Transverse colon (tissue), 4 donors: ENCODE data around the gene CDC6. TPM values are rescaled to one million over a fixed set of nuclear protein-coding genes. Genes with fewer than 3 reads are reported as not detected.

Experiments
- DNase-seq: peaks from one replicate; pipeline ENCODE4 v3.0.0-alpha.2; 2019
- H3K27ac ChIP-seq, 4 donors: fragments of 200-600 bp; sonication (generic); 2 replicates each; pipeline ENCODE4 v1.5.1; 2016 to 2018; ENCODE audit warnings: inconsistent platforms in 4 of 4
- H3K27me3 ChIP-seq: fragments of 200-600 bp; sonication (generic); 2 replicates; pipeline ENCODE4 v1.5.1; 2017; ENCODE audit warnings: inconsistent platforms
- H3K36me3 ChIP-seq, 4 donors: fragments of 200-600 bp; sonication (generic); 2 replicates each; pipeline ENCODE4 v1.5.1; 2017 to 2019; ENCODE audit warnings: inconsistent platforms in 4 of 4
- H3K4me1 ChIP-seq, 4 donors: fragments of 200-600 bp; sonication (generic); 2 replicates each; pipeline ENCODE4 v1.5.1; 2017 to 2020; ENCODE audit warnings: inconsistent platforms in 4 of 4
- H3K4me3 ChIP-seq, 4 donors: fragments of 200-600 bp; sonication (generic); 1 replicate in 1 of 4; 2 replicates in 3 of 4; pipeline versions ENCODE4 v1.5.1 to v1.6.1; 2017 to 2019; ENCODE audit warnings: inconsistent platforms in 4 of 4
- H3K9me3 ChIP-seq, 2 donors: fragments of 200-600 bp; sonication (generic); 2 replicates each; pipeline ENCODE4 v1.5.1; 2017 to 2019; ENCODE audit warnings: inconsistent platforms in 2 of 2
- EP300 ChIP-seq: sonication (generic); formaldehyde crosslinking; IDR thresholded peaks from one replicate; pipeline ENCODE4 v1.6.1; 2017; ENCODE audit warnings: antibody characterized with exemption, low read depth
- POLR2A ChIP-seq: fragments of 450-650 bp; IDR thresholded peaks from one replicate; pipeline ENCODE4 v1.6.1; 2016; ENCODE audit warnings: antibody characterized with exemption, mild to moderate bottlenecking, moderate library complexity
- POLR2AphosphoS5 ChIP-seq, 3 donors: sonication (generic); formaldehyde crosslinking; IDR thresholded peaks; one replicate each; pipeline ENCODE4 v1.6.1; 2016; ENCODE audit warnings: antibody characterized with exemption in 3 of 3
- WGBS, 2 donors: methylation state at CpG; one replicate each; pipeline ENCODE4 v1.1.5; 2018; ENCODE audit warnings: low coverage in 1 of 2; 5-methylcytosine and 5-hydroxymethylcytosine counted together
- in situ Hi-C, 4 donors: fragments of 200-750 bp; cut with MboI; loops; one replicate each; pipeline versions ENCODE4 v1.15.0 to v1.15.1; 2017; ENCODE audit warnings: low sequenced_read_pairs in 3 of 4, low pct_ligation_motif_present in 1 of 4, low pct_unique_long_range_greater_than_20kb in 1 of 4
- intact Hi-C: fragments of 100-400 bp; cut with DNase I; formaldehyde crosslinking; loops from one replicate; pipeline ENCODE4 v1.15.1; 2023; ENCODE audit warnings: low total_unique reads
- total RNA-seq, 4 donors: library from RNA; depleted of rRNA; stranded (reverse); fragments of >200 nt; gene quantifications; one replicate each; pipeline ENCODE4 v1.1.0, GENCODE V29; 2016
- TF ChIP-seq, protein P1 (sequence below), 5 experiments: fragments of 200-600 bp in 3 of 5; fragments of 450-650 bp in 2 of 5; sonication (generic) in 3 of 5; IDR thresholded peaks; 1 replicate in 2 of 5; 2 replicates in 3 of 5; pipeline ENCODE4 v1.5.1; 2016 to 2017; ENCODE audit warnings: antibody characterized with exemption in 5 of 5, inconsistent platforms in 3 of 5, mild to moderate bottlenecking in 2 of 5, moderate library complexity in 1 of 5

CDC6 gene
- total RNA-seq, 4 donors from 2014 or later: 1.6 to 3.2 (median 2.4) TPM; not detected in 1

DNA sequence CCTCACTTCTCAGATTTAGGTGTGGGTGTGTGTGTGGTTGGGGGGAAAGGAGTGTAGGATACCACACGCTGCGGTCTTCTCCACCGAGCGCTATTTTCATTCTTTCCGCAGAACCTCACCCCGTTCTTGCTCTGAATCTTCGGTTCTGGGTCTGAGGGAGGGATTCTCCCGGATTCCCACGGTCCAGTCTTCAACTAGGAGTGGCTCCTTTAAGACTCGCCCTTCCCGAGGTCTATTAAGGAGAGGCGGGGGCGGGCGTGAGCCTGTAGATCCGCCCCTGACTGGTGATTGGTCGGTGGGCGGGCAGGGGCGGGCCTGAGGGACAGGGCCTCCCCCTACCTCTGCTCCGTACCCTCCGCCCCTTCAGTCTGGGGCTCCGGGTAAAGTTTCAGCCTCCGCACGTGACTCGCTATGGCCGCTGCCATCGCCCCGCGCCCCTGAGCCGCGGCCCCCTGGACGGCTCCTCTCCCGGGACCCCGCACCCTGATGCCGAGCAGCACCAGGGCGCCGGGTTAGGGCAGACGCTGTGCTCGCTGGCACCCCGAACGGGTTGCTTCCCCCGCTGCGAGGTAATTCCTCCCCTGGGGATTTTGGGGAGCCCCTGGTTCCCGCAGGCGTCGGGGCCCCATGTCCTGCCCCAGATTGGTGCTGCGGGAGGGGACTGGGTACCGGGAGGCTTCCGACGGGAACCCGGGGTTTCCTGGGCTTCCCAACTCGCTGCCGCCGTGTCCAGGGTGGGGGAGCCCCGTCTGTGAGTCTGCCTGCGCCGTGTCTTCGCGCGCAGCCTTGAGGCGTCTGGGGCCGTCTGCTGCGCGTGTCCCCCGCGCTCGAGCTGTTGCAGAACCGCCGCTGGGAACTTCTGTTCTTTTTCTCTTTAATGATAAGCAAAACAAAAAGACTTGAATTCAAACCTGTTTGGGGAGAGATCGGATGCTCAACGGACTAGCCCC is 30.5 kb downstream of the CDC6 start:
- in situ Hi-C loops: no loop called here
- Histone ChIP-seq H3K27me3 (no peaks in the 10 kb centered on the region), H3K9me3 (no peaks in the 10 kb centered on the region), H3K36me3 (no peaks in the 10 kb centered on the region), H3K27ac (peak overlapping the region; percentile 91 to 96 (median 92)), H3K4me3 (peak overlapping the region; percentile 77 to 92 (median 82)), H3K4me1 (peaks cover 71 to 88% (median 80%) of the 10 kb centered on the region in 4 donors)
- WGBS, 2 donors: 0 to 1% methylated on average over 2 to 69 of the region's 70 CpGs
- peak; percentile 97 for DNase-seq
- TF ChIP-seq POLR2A: peak; percentile 69
- TF ChIP-seq EP300: no peak
- TF ChIP-seq POLR2AphosphoS5 (IDR thresholded peaks at IDR 0.05): peak; percentile 86 to 90 (median 87)
- TF ChIP-seq, protein P1, sequence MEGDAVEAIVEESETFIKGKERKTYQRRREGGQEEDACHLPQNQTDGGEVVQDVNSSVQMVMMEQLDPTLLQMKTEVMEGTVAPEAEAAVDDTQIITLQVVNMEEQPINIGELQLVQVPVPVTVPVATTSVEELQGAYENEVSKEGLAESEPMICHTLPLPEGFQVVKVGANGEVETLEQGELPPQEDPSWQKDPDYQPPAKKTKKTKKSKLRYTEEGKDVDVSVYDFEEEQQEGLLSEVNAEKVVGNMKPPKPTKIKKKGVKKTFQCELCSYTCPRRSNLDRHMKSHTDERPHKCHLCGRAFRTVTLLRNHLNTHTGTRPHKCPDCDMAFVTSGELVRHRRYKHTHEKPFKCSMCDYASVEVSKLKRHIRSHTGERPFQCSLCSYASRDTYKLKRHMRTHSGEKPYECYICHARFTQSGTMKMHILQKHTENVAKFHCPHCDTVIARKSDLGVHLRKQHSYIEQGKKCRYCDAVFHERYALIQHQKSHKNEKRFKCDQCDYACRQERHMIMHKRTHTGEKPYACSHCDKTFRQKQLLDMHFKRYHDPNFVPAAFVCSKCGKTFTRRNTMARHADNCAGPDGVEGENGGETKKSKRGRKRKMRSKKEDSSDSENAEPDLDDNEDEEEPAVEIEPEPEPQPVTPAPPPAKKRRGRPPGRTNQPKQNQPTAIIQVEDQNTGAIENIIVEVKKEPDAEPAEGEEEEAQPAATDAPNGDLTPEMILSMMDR (IDR thresholded peaks at IDR 0.05): peak in 1 of 5 experiments; percentile 22
- intact Hi-C loops: no loop called here

- WGBS, 2 donors: 2% methylated on average over 12 of the region's 13 CpGs; no CpG with 5 or more reads in 1 of the 2 donors
- no peak for DNase-seq
- Histone ChIP-seq H3K36me3 (no peaks in the 10 kb centered on the region), H3K27me3 (no peaks in the 10 kb centered on the region), H3K9me3 (no peaks in the 10 kb centered on the region), H3K4me3 (peak overlapping the region; percentile 77 to 92 (median 82)), H3K27ac (peak overlapping the region; percentile 91 to 96 (median 92)), H3K4me1 (peaks cover 76 to 93% (median 87%) of the 10 kb centered on the region in 4 donors)
- intact Hi-C loops: no loop called here
- in situ Hi-C loops: no loop called here
- TF ChIP-seq EP300: no peak
- no peak for TF ChIP-seq POLR2A
- TF ChIP-seq, protein P1 (IDR thresholded peaks at IDR 0.05): peak in 3 of 5 experiments; percentile 10 to 24 (median 12)
Measured at GRCh38 chr17:40318830-40319391, 31.2 kb downstream of the CDC6 start.

- in situ Hi-C loops (no loop called here), intact Hi-C loops (no loop called here)
- Histone ChIP-seq H3K36me3 (no peaks in the 10 kb centered on the region), H3K27me3 (no peaks in the 10 kb centered on the region), H3K27ac (peak overlapping the region; percentile 91 to 96 (median 92)), H3K4me1 (peaks cover 77 to 93% (median 89%) of the 10 kb centered on the region in 4 donors), H3K9me3 (no peaks in the 10 kb centered on the region), H3K4me3 (peak overlapping the region in 2 of 4 donors; percentile 15 to 85)
- TF ChIP-seq, protein P1 (IDR thresholded peaks at IDR 0.05): no peak
- WGBS, 2 donors: 57% methylated on average over 11 of the region's 11 CpGs; no CpG with 5 or more reads in 1 of the 2 donors
- peak; percentile 75 for DNase-seq
Measured at GRCh38 chr17:40319651-40320540, 32.2 kb downstream of the CDC6 start.
